Thoracic aorta (tissue), 2 donors: ENCODE data around the gene OR4D6. TPM values are rescaled to one million over a fixed set of nuclear protein-coding genes. Genes with fewer than 3 reads are reported as not detected.

Experiments used
- ATAC-seq: fragments of 150-250 bp; one replicate; pipeline ENCODE4 v1.8.0; 2017; ENCODE audit warnings: low read depth; ENCODE audit not compliant: insufficient number of reproducible peaks, low FRiP score
- DNase-seq: peaks from one replicate; pipeline ENCODE4 v3.0.0-alpha.2; 2020; ENCODE audit warnings: low spot score
- H3K27ac ChIP-seq, 2 donors: fragments of 200-600 bp; sonication (generic); 1 replicate in 1 of 2; 2 replicates in 1 of 2; pipeline ENCODE4 v1.5.1; 2016; ENCODE audit warnings: mild to moderate bottlenecking in 2 of 2, moderate library complexity in 2 of 2
- H3K27me3 ChIP-seq: fragments of 200-600 bp; sonication (generic); replicated peaks from 2 replicates; pipeline ENCODE4 v1.6.0; 2016; ENCODE audit warnings: mild to moderate bottlenecking; ENCODE audit not compliant: insufficient read depth
- H3K36me3 ChIP-seq: fragments of 200-600 bp; sonication (generic); one replicate; pipeline ENCODE4 v1.5.1; 2016
- H3K4me1 ChIP-seq, 2 donors: fragments of 200-600 bp; sonication (generic); 1 replicate in 1 of 2; 2 replicates in 1 of 2; pipeline versions ENCODE4 v1.5.1 to v1.6.0; 2016; ENCODE audit warnings: low read depth in 2 of 2, mild to moderate bottlenecking in 1 of 2; ENCODE audit not compliant: control insufficient read depth in 1 of 2
- H3K4me3 ChIP-seq: fragments of 200-600 bp; sonication (generic); 2 replicates; pipeline ENCODE4 v1.5.1; 2016; ENCODE audit warnings: mild to moderate bottlenecking
- H3K9me3 ChIP-seq: fragments of 200-600 bp; sonication (generic); 2 replicates; pipeline ENCODE4 v1.5.1; 2016
- CTCF ChIP-seq: fragments of 200-600 bp; sonication (generic); IDR thresholded peaks from one replicate; pipeline ENCODE4 v1.5.1; 2019; ENCODE audit warnings: antibody characterized with exemption
- total RNA-seq, 2 donors: library from RNA; depleted of rRNA; stranded (reverse); fragments of >200 nt; gene quantifications; one replicate each; pipeline versions ENCODE4 v1.1.0 to v1.2.3, GENCODE V29; 2016

The OR4D6 gene
- total RNA-seq, 2 donors from 2014 or later: not detected

GRCh38 chr11:59501931-59502330 lies 45.2 kb downstream of the OR4D6 start:
- TF ChIP-seq CTCF: no peak
- DNase-seq (no peak), ATAC-seq (no peak)
- Histone ChIP-seq H3K27me3 (no peaks in the 10 kb centered on the region), H3K9me3 (no peaks in the 10 kb centered on the region), H3K36me3 (no peaks in the 10 kb centered on the region), H3K4me1 (no peaks in the 10 kb centered on the region), H3K4me3 (no peak overlapping the region), H3K27ac (no peak overlapping the region)

GRCh38 chr11:59503276-59503675 lies 46.5 kb downstream of the OR4D6 start, which contains the start of gene OR4D11:
OR4D11 (plus strand) TSS chr11:59503576; CDS start chr11:59503576, 0 bp downstream.
- ATAC-seq (no peak), DNase-seq (no peak)
- Histone ChIP-seq H3K4me3 (no peak within 1 kb of the TSS), H3K27me3 (no peaks in the 10 kb centered on the region), H3K36me3 (no peaks in the 10 kb centered on the region), H3K9me3 (no peaks in the 10 kb centered on the region), H3K4me1 (no peaks in the 10 kb centered on the region), H3K27ac (no peak within 1 kb of the TSS)
- TF ChIP-seq CTCF: no peak

Other genes starting within 250 kb of the OR4D6 start
- 10 to 100 TPM; 29.8 to 32.1 TPM for gene MPEG1, start 244.0 kb upstream of the OR4D6 start, total RNA-seq
- not detected for gene OR5AN1, start 98.1 kb upstream of the OR4D6 start, total RNA-seq
- not detected for gene OR5A2, start 30.5 kb upstream of the OR4D6 start, total RNA-seq
- gene OR5A1, start 20.5 kb upstream of the OR4D6 start, total RNA-seq: not detected
- not detected for gene OR4D10, start 16.4 kb downstream of the OR4D6 start, total RNA-seq
- not detected for gene OR4D11, start 46.6 kb downstream of the OR4D6 start, total RNA-seq
- gene OR4D9, start 54.6 kb downstream of the OR4D6 start, total RNA-seq: not detected
- gene OSBP, start 158.8 kb downstream of the OR4D6 start, total RNA-seq: 10 to 100 TPM; 38.4 to 41.8 TPM
- 10 to 100 TPM in 1 of 2 donors, 1 to 10 TPM in 1; 9.3 to 16.3 TPM for gene PATL1, start 212.1 kb downstream of the OR4D6 start, total RNA-seq